NT2/D1 (cell line): ENCODE data around the gene ADAM20.
"Not testable (repeated sequence)": the region's sequence is repeated elsewhere in the genome, so short reads cannot be mapped to it uniquely, and the experiment has no call there.

ENCODE experiments used
- SUZ12 ChIP-seq: IDR thresholded peaks from 2 replicates; pipeline ENCODE4 v1.6.1; 2011; ENCODE audit not compliant: insufficient read length, insufficient read depth; ENCODE audit errors: extremely low read depth
- YY1 ChIP-seq: IDR thresholded peaks from 2 replicates; pipeline ENCODE4 v1.6.1; 2011; ENCODE audit not compliant: insufficient read length, insufficient read depth
- ZNF274 ChIP-seq: IDR thresholded peaks from 2 replicates; pipeline ENCODE4 v1.6.1; 2011; ENCODE audit warnings: mild to moderate bottlenecking, low read depth, low read length

DNA sequence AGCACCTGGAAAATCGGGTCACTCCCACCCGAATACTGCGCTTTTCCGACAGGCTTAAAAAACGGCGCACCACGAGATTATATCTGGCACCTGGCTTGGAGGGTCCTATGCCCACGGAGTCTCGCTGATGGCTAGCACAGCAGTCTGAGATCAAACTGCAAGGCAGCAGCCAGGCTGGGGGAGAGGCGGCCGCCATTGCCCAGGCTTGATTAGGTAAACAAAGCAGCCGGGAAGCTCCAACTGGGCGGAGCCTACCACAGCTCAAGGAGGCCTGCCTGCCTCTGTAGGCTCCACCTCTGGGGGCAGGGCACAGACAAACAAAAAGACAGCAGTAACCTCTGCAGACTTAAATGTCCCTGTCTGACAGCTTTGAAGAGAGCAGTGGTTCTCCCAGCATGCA, 59.3 kb downstream of the ADAM20 start:
- not testable (repeated sequence) for TF ChIP-seq YY1, ZNF274, SUZ12
